Left cardiac atrium (tissue), 4 donors: ENCODE data around the gene METAP1D. TPM values are rescaled to one million over a fixed set of nuclear protein-coding genes. Genes with fewer than 3 reads are reported as not detected.
"Not testable (repeated sequence)": the region's sequence is repeated elsewhere in the genome, so short reads cannot be mapped to it uniquely, and the experiment has no call there.

Experiments used
- ATAC-seq, 2 donors: fragments of 200-7000 bp; cut with Tn5 transposase; one replicate each; pipeline ENCODE4 v1.9.1; 2020; ENCODE audit warnings: mild to moderate bottlenecking in 2 of 2, moderate library complexity in 2 of 2
- DNase-seq: peaks from one replicate; pipeline ENCODE4 v3.0.0-alpha.2; 2020
- intact Hi-C, 2 donors: fragments of 100-400 bp; cut with DNase I; formaldehyde crosslinking; loops; one replicate each; pipeline versions ENCODE4 v1.14.1 to v1.15.1; 2022 to 2023
- long read RNA-seq: library from polyadenylated mRNA; unstranded; transcript quantifications from one replicate; pipeline ENCODE4 v2.0.0, GENCODE V29; 2021
- total RNA-seq, 2 donors: library from RNA; stranded (reverse); fragmentation: NEBNext Ultra II Directional; extraction: Animal tissue kit (Norgen Biotek cat#: 25700); gene quantifications; one replicate each; pipeline ENCODE4 v1.2.1, GENCODE V29; 2021
- donor health status: DM: no; HTN: yes; CAD: no.
- donor health status: DM: no; HTN: yes; CAD: no; lungs with severe emphysema.
- donor health status: DM: yes; HTN: yes; CAD: no.
- donor health status: Dilated cardiomyopathy.

Gene METAP1D
- total RNA-seq = 1 to 10 TPM; 3.4 to 5.4 TPM
- long read RNA-seq, partial matches to known transcripts = 0 of 2 reads
- long read RNA-seq, other reads (novel, unspliced or antisense) = 0 of 2 reads

DNA sequence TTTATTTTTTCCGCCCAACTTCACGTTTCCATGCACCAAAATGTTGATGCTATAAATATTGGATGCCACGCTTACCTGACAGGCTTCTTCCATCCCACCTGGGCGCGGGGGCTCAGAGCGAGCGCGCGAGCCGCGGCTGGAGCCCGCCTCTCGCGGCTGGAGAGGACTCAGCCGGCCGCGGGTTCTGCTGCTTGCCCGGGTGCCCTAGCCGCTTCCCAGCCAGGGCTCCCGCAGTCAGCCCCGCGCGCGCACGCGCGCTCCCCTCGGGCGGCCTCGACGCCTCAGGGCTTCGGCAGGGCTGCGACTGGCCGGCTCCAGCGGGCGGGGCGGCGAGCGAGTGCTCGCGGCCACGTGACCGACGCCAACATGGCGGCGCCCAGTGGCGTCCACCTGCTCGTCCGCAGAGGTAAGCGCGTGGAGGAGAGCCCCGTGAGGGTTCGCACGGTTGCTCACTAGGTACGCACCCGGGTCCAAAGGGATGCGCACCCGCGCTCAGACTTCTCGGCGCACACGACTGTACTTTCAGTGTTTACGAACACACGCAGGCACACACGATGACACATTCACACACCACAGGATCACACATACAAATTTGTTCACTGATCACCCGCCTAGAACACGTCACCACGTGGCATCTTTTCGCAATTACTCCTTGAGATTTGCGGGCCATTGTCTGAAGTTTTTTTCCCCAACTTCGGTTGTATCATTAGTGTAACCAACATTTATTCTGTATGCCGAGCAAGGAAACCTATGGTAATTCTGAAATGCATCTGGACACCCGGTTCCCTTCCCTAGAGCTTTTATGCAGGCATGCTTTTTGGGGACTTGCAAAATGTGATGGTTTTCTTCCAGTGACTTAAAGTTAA, at the start of gene METAP1D:
Gene METAP1D (plus strand): TSS at position 350 of the 866 bp plus-strand sequence. CDS start 17 bp downstream, at position 367.
- peak; percentile 94 for DNase-seq
- peak; percentile 100 for ATAC-seq
- intact Hi-C loops = no loop called here

DNA sequence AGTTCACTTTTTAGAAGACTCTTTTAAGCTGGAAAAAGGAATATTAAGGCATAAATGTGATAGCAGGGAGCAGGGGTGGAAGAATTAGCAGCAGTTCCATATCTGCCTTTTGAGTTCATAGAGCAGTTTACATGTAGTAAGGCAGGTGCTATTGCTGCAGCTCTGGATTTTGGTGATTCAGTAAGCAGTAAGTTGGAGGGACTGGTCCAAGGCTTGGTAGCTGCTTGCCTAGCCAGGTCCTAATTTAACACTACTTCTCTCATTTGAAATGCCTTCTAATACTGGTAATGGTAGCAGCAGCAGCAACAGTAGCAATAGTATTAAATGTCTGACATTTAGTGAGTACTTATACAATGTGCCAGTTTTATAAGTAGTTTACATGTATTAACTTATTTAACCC, 47.5 kb upstream of the METAP1D start:
- no peak for ATAC-seq
- intact Hi-C loops = no loop called here
- DNase-seq = no peak

DNA sequence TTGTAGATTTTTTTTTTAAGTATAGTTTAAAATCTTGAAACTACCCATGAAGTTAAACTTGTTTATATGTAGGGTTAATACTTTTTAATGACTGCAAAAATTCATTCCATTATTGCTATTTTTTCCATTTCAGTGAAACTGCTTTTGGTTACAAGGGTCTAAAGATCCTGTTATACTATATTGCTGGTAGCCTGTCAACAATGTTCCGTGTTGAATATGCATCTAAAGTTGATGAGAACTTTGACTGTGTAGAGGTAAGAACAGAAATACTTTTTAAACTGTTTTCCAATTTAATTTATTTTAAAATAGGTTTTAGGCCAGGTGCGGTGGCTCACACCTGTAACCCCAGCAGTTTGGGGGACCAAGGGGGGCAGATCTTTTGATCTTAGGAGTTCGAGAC, 47.0 kb upstream of the METAP1D start:
- no peak for DNase-seq
- intact Hi-C loops = no loop called here
- ATAC-seq = no peak

DNA sequence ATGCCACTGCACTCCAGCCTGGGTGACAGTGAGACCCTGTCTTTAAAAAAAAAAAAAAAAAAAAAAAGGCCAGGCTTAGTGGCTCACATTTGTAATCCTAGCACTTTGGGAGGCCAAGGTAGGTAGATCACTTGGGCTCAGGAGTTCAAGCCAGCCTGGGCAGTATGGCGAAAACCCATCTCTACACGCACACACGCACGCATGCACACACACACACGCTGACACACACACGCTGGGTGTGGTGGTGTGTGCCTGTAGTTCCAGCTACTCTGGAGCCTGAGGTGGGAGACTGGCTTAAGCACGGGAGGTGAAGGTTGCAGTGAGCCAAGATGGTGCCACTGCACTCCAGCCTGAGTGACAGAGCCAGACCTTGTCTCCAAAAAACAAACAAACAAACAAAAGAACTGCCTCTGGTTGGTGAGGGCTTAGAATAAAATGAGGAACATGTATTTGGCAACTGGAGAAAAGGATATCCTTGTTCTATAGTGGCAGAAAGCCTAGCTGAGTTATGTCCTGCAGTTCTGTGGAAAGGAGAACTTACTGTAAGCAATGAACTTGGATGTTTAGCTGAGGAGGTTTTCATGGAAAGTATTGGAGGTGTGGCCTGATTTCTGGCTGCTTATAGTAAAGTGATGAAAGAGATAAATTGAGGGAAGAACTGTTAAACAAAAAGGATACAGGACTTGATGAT, 43.5 kb upstream of the METAP1D start:
- intact Hi-C loops = no loop called here

DNA sequence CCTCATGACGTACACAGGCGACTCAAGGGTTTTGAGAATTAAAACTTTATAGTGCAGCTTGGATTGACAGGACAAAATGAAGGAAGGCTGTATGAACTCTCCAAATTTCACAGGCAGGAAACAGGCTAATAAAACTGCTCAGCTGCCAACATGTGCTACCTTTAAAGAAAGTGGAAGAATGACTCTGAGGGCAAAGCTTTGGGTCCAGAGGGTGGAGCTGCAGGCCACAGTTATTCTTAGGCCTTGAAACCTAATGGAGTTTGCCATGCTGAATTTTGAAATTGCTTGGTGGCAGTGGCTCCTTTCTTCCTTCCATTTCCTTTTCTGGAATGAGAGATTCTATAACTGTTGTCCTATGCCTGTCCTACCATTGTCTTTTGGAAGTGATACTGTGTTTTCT, 42.7 kb upstream of the METAP1D start:
- ATAC-seq (no peak), DNase-seq (no peak)
- intact Hi-C loops = no loop called here

More for the DNA sequence above, 43.5 kb upstream of the METAP1D start:
- peak in 1 of 2 donors; percentile 59 for ATAC-seq
- DNase-seq = no peak

DNA sequence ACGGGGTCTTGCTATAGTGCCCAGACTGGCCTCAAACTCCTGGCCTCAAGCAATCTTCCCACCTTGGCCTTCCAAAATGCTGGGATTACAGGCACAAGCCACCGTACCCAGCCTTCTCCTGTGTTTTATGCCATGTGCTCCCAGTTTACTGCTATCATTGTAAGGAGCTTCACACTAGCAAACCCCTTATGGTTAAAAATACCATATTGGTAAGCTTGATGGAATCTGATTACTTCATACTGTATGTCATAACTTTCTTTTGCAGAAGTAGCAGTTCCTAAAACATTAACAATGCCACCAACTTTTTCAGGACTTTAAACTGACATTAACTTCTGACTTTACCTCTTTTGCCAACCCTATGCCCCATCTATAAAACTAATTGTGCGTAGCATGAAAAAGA, 41.3 kb upstream of the METAP1D start:
- intact Hi-C loops = no loop called here
- no peak for ATAC-seq

DNA sequence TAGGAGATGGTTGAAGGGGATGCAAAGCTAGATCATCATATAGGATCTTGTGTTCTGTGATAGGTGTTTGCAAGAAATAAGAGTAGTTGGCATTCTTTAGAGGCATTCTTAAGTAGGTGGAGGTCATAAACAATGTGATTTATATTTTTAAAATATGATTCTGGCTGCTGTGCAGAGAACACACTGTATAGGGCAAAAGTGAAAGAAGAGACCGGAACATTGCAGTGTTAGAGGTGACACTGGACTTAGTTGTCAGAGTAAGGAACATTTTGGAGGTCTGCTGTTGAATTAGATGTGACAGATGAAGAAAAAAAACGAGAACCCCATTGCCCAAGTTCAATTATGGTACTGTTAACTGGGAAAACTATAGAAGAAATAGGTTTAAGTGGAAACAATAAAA, 39.8 kb upstream of the METAP1D start:
- DNase-seq (no peak), ATAC-seq (no peak)
- intact Hi-C loops = no loop called here

More for the DNA sequence above, 41.3 kb upstream of the METAP1D start:
- no peak for DNase-seq

DNA sequence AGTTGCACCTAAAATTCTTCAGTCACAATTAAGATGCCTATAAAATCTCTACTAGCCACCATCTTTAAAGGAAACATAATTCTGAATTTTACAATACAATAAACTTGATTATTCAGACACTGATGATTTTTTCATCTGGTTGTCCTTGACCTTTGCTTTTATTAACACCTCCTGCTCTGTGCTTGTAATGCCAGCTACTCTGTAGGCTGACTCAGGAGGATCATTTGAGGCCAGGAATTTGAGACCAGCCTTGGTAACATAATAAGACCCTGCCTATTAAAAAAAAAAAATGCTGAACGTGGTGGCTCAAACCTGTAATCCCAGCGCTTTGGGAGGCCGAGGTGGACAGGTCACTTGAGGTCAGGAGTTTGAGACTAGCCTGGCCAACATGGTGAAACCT, 39.2 kb upstream of the METAP1D start:
- intact Hi-C loops = no loop called here
- no peak for DNase-seq

DNA sequence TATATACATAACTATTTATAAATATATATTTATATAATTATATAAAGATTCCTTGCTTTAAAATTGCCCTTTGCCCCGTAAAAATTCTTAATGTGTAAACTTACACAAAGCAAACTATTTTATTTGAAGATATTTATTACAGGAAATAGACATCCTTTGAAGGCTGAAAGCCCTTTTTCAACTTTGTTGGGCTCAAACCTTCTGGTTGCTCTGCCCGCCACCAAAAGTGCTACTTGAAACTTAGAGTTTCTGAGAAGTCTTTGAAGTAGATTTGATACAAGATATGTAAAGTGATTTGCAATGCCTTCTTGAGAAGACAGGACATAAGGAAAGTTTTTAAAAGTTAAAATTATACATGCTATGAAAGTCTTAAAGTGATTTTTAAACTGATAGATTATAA, 36.6 kb upstream of the METAP1D start:
- DNase-seq (no peak), ATAC-seq (no peak)
- intact Hi-C loops = no loop called here

More for the DNA sequence above, 39.2 kb upstream of the METAP1D start:
- ATAC-seq = no peak

DNA sequence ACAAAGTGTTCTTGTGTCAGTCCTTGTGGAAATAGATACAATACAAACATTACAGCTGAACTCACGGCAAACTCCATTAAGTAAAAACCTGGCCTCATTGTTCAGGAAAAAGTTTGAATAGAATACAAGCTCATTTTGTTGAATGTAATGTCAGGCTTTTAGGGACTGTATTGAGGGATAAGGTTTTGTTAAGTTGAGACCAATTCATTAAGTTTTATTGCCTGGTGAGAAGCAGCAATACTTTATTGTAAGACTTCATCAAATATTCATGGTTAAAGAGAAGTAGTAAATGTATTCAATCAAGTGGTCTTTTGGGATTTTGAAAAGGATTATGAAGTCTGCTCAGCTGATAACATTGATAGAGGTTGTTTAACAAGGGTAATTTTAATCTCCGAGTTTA, 35.4 kb upstream of the METAP1D start:
- no peak for DNase-seq
- no peak for ATAC-seq
- intact Hi-C loops = no loop called here

DNA sequence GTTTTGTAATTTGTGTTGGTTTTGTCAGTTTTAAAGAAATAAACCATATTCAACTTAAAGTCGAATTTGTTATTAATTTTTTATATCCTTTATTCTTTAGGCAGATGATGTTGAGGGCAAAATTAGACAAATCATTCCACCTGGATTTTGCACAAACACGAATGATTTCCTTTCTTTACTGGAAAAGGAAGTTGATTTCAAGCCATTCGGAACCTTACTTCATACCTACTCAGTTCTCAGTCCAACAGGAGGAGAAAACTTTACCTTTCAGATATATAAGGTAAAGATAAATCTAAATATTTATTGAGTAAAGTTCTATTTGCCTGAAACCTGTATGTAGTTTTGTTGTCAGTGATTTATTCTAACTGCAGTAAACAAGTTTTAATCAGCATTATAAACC, 34.5 kb upstream of the METAP1D start:
- intact Hi-C loops = no loop called here
- ATAC-seq (no peak), DNase-seq (no peak)

DNA sequence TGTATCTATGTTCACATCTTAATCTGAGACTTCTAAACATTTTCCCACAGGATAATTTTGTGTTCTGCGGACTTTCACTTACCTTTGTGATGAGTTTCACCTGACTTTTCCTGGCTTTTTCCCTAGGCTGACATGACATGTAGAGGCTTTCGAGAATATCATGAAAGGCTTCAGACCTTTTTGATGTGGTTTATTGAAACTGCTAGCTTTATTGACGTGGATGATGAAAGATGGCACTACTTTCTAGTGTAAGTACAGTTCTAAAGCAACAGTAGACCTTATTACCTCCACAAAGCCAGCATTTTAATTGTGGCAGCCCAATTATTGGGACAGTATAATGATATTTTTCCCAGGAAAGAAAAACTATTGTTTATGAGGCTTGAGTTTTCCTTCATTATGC, 34.1 kb upstream of the METAP1D start:
- intact Hi-C loops = no loop called here
- no peak for ATAC-seq
- no peak for DNase-seq

DNA sequence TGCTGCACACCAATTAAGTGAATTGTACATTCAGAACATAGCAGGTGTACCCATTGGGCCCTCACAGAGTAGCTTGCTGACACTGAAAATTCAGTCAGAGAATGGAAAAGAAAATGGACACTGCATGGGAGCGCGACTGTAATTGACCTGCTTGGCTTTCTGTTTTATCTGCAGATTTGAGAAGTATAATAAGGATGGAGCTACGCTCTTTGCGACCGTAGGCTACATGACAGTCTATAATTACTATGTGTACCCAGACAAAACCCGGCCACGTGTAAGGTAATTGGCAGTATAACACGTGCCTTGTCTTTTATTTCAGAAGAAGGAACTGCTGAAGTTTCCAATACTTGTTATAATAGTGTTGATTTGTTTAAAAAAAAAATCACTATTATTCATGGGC, 33.5 kb upstream of the METAP1D start:
- intact Hi-C loops = no loop called here
- no peak for ATAC-seq
- no peak for DNase-seq

DNA sequence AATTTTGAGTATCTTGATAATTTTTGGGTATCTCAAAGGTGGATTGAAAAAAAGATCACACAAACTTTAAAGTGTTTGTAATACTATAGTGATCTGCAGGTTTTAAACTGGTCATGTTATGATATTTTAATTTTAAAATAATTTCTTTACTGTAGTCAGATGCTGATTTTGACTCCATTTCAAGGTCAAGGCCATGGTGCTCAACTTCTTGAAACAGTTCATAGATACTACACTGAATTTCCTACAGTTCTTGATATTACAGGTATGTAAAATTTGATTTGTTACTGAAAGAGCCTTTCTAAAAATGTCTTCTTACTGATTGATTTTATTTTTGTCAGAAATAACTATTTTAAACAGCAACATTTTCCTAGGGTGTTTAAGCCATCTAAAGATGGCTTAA, 33.1 kb upstream of the METAP1D start:
- ATAC-seq (no peak), DNase-seq (no peak)
- intact Hi-C loops = no loop called here

DNA sequence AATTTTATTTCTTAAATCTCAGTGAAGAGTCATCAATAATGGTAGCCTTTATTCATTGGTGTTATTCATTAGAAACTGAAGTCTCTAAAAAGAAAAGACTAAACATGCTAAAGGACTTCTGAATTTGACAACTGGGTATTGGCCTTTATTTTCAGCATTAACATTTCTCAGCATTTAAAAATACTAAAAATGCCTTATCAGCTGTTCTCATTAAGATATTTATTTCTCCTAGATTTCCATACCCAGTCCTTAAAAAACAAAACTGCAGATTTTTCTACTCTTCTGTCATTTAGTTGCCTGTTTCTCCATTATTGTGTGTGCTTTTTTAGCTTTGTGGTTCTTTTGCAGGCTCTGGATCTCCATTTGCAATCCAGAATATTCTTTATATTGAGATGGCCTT, 31.2 kb upstream of the METAP1D start:
- no peak for ATAC-seq
- intact Hi-C loops = no loop called here
- no peak for DNase-seq

DNA sequence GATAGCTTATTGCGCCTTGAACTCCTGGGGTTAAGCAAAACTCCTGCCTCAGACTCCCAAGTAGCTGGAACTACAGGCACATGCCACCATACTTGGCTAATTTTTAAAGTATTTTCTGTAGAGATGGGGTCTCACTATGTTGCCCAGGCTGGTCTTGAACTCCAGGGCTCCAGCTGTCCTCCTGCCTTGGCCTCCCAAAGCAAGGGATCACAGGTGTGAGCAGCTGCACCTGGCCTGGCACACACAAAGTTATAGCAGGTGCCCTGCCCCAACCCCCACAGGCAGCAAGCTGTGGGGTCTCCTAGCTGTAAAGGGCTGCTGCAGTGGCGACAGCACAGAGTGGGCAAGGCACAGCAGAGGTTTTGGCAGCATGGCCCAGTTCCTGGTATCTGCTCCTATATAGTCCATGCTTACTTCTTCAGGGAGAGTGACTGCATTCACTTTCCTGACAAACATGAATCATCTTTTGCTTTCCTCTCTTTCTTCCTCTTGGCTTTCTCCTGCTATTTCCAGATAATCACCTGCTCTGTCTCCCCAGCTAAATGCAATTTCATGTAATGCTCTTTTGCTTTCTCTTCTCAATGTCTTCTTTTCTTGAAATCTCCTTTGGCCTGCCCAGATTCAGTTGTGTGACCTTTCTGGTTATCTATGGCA, 27.3 kb upstream of the METAP1D start:
- intact Hi-C loops = no loop called here
- no peak for DNase-seq
- ATAC-seq = no peak

DNA sequence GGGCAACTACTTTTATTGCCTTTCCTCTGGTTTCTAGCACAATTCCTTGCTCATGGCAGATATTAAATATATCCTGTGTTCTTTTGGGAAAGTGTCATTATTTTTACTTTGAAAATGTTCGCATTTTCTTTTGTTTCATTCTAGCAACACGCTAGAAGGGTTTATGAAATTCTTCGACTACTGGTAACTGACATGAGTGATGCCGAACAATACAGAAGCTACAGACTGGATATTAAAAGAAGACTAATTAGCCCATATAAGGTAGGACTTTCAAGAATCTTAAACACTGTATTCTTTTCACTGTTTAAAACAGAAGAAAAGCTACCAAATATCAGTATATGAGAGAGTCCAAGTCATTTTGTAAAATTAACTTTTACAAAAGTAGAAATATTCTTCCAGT, 20.6 kb upstream of the METAP1D start:
- intact Hi-C loops = no loop called here
- ATAC-seq = no peak

DNA sequence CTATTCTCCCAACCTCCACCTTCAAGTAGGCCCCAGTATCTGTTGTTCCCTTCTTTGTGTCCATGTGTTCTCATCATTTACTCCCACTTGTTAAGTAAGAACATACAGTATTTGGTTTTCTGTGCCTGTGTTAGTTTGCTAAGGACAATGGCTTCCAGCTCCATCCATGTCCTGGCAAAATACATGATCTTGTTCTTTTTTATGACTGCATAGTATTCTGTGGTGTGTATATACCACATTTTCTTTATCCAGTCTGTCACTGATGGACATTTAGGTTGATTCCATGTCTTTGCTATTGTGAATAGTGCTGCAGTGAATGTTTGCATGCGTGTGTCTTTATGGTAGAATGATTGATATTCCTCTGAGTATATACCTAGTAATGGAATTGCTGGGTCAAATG, 15.8 kb upstream of the METAP1D start:
- intact Hi-C loops, ATAC-seq, DNase-seq: not testable (repeated sequence)

More for the DNA sequence above, 20.6 kb upstream of the METAP1D start:
- DNase-seq = no peak

DNA sequence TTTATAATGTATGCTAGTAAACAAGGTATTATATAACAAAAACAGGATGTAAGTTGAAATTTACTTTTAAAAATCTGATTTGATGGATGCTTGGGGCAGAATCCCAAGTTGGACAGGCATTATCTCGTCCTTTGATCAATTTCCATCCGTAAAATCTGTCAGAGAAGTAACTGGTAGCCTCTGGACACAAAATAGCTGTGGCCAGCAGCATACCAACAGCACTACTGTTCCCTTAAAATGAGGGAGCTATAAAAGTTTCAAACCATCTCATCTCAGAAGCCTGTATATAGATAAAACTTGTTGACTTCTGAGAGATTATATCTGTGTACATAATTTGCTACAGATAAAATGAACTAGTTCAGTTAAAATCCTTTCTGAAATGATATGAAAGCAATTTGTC, 14.7 kb upstream of the METAP1D start:
- intact Hi-C loops = no loop called here
- DNase-seq = no peak
- no peak for ATAC-seq

DNA sequence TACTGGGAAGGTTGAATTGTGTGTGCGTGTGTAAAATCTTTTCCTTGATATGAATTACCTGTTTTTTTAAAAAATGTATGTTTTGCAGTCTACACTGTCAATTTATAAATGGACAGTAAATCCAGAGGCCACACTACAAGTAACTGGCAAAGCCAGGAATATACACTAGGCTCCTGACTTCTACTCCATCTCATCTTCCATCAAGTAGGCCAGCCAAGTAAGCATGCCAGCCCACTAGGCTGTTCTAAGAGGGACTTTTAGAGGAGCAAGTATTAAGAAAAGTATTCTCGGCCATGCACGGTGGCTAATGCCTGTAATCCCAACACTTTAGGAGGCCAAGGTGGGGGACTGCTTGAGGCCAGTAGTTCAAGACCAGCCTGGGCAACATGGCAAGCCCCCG, 13.0 kb upstream of the METAP1D start:
- intact Hi-C loops = no loop called here
- ATAC-seq (no peak), DNase-seq (no peak)
